IMR-90 (cell line): ENCODE data around the gene CPNE4.

Experiments used
- MXI1 ChIP-seq: IDR thresholded peaks from 2 replicates; pipeline ENCODE4 v1.6.1; 2012; ENCODE audit warnings: low read depth, mild to moderate bottlenecking, low read length, moderate library complexity, borderline replicate concordance
- POLR2A ChIP-seq: IDR thresholded peaks from 2 replicates; pipeline ENCODE4 v1.6.1; 2012; ENCODE audit warnings: mild to moderate bottlenecking, low read depth, low read length
- RAD21 ChIP-seq: IDR thresholded peaks from 2 replicates; pipeline ENCODE4 v1.6.1; 2012; ENCODE audit warnings: low read length, improper control_type of control experiment

- TF ChIP-seq MXI1 = no peak
- no peak for TF ChIP-seq RAD21
- TF ChIP-seq POLR2A = no peak
Measured at GRCh38 chr3:131988209-131988608, 46.6 kb downstream of the CPNE4 start.
